Sigmoid colon (tissue), 7 donors: ENCODE results near the gene TECPR2. TPM values are rescaled to one million over a fixed set of nuclear protein-coding genes. Genes with fewer than 3 reads are reported as not detected.

Experiments used
- DNase-seq: peaks from one replicate; pipeline ENCODE4 v3.0.0-alpha.2; 2019
- H3K27ac ChIP-seq, 4 donors: fragments of 200-600 bp; sonication (generic); one replicate each; pipeline ENCODE4 v1.5.1; 2016 to 2019; ENCODE audit warnings: mild to moderate bottlenecking in 1 of 4
- H3K27me3 ChIP-seq, 3 donors: fragments of 200-600 bp; sonication (generic); one replicate each; pipeline ENCODE4 v1.5.1; 2019; ENCODE audit warnings: mild to moderate bottlenecking in 1 of 3
- H3K36me3 ChIP-seq, 4 donors: fragments of 200-600 bp; sonication (generic); one replicate each; pipeline ENCODE4 v1.5.1; 2016 to 2019
- H3K4me1 ChIP-seq, 4 donors: fragments of 200-600 bp; sonication (generic); one replicate each; pipeline ENCODE4 v1.5.1; 2017 to 2019
- H3K4me3 ChIP-seq, 4 donors: fragments of 200-600 bp; sonication (generic); one replicate each; pipeline ENCODE4 v1.5.1; 2017 to 2019; ENCODE audit warnings: mild to moderate bottlenecking in 2 of 4, moderate library complexity in 1 of 4
- H3K9me3 ChIP-seq, 4 donors: fragments of 200-600 bp in 3 of 4; sonication (generic) in 3 of 4; one replicate each; pipeline versions ENCODE4 v1.5.1 to v1.6.1; 2013 to 2019
- EP300 ChIP-seq, 4 donors: sonication (generic); formaldehyde crosslinking; IDR thresholded peaks; one replicate each; pipeline ENCODE4 v1.6.1; 2017; ENCODE audit warnings: antibody characterized with exemption in 4 of 4
- POLR2A ChIP-seq, 2 donors: fragments of 450-650 bp; IDR thresholded peaks; one replicate each; pipeline ENCODE4 v1.6.1; 2016; ENCODE audit warnings: antibody characterized with exemption in 2 of 2, mild to moderate bottlenecking in 2 of 2, moderate library complexity in 2 of 2
- POLR2AphosphoS5 ChIP-seq, 4 donors: sonication (generic); formaldehyde crosslinking; IDR thresholded peaks; one replicate each; pipeline ENCODE4 v1.6.1; 2017; ENCODE audit warnings: antibody characterized with exemption in 4 of 4
- WGBS, 2 donors: extraction: QIAGEN DNeasy Blood & Tissue Kit; methylation state at CpG; one replicate each; pipeline ENCODE4 v1.1.7; 2013; 5-methylcytosine and 5-hydroxymethylcytosine counted together
- intact Hi-C: fragments of 100-400 bp; cut with DNase I; formaldehyde crosslinking; loops from one replicate; pipeline ENCODE4 v1.15.1; 2023
- polyA plus RNA-seq, 3 donors: library from polyadenylated mRNA; stranded (reverse); fragments of 200-250 nt; gene quantifications; one replicate each; pipeline ENCODE4 v1.2.3, GENCODE V29; 2013
- total RNA-seq, 4 donors: library from RNA; depleted of rRNA; stranded (reverse); fragments of >200 nt; gene quantifications; one replicate each; pipeline ENCODE4 v1.1.0, GENCODE V29; 2016
- TF ChIP-seq, protein P1 (sequence below), 4 experiments: fragments of 450-650 bp in 3 of 4; fragments of 200-600 bp in 1 of 4; IDR thresholded peaks; one replicate each; pipeline ENCODE4 v1.5.1; 2016 to 2019; ENCODE audit warnings: antibody characterized with exemption in 4 of 4, mild to moderate bottlenecking in 3 of 4, moderate library complexity in 2 of 4
- donor health status: healthy with polysubstance abuse.
- donor health status: Bipolar disorder and iron deficiency.
- donor health status: healthy.

Gene TECPR2
- total and polyA plus RNA-seq, 7 donors, result 2.1 to 51.0 (median 15.3) TPM

DNA sequence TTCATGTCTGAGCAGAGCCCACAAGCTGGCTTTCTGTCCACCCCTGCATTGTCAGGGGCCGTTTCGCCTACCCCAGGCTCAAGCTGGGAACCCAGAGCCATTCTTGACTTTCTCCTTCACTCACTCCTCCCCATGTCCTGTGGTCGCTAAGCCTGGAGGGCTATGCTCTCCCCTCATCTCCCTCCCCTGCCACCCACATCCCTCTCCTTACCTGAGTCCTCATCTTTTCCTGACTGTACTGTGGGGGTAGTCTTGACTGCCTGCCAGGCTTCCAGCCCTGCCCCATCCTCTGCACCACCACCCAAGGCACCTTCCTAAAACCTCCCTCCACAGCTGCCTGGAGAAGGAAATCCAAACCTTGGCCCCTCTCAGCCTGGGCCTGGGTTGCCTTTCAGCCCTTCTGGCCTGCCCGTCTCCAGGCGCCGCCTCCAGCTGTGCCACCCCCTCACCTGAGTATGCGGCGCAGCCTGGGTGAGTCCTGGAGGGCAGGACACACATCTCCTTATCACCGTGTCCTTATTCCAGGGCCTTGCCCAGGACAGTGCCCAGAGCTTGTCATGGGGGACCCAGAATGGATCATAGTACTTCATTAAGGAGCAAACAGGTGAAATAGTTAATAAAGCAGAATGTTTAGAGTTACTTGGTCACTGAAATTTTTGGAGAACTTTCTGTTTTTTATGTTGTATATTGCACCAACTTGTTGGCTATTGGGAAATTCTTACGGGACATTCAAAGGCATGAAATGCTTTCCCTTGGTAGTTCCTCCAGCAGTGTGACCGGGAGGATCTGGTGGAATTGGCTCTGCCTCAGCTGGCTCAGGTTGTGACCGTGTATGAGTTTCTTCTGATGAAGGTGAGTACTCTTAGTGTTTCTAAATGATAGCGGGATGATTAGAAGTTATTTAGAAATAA is 28.7 kb upstream of the TECPR2 start:
- no peak for DNase-seq
- Histone ChIP-seq H3K27me3 (no peaks in the 10 kb centered on the region), H3K9me3 (no peaks in the 10 kb centered on the region), H3K36me3 (peaks cover 0 to 72% (median 8%) of the 10 kb centered on the region in 4 donors), H3K4me3 (no peak overlapping the region), H3K27ac (no peak overlapping the region), H3K4me1 (no peaks in the 10 kb centered on the region)
- TF ChIP-seq, protein P1, sequence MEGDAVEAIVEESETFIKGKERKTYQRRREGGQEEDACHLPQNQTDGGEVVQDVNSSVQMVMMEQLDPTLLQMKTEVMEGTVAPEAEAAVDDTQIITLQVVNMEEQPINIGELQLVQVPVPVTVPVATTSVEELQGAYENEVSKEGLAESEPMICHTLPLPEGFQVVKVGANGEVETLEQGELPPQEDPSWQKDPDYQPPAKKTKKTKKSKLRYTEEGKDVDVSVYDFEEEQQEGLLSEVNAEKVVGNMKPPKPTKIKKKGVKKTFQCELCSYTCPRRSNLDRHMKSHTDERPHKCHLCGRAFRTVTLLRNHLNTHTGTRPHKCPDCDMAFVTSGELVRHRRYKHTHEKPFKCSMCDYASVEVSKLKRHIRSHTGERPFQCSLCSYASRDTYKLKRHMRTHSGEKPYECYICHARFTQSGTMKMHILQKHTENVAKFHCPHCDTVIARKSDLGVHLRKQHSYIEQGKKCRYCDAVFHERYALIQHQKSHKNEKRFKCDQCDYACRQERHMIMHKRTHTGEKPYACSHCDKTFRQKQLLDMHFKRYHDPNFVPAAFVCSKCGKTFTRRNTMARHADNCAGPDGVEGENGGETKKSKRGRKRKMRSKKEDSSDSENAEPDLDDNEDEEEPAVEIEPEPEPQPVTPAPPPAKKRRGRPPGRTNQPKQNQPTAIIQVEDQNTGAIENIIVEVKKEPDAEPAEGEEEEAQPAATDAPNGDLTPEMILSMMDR (IDR thresholded peaks at IDR 0.05), result no peak
- no peak for TF ChIP-seq POLR2AphosphoS5 (IDR thresholded peaks at IDR 0.05)
- no peak for TF ChIP-seq POLR2A (IDR thresholded peaks at IDR 0.05)
- TF ChIP-seq EP300 (IDR thresholded peaks at IDR 0.05), result no peak
- intact Hi-C loops, result no loop called here
- WGBS, 2 donors, result 96 to 97% methylated on average over 13 of the region's 13 CpGs

DNA sequence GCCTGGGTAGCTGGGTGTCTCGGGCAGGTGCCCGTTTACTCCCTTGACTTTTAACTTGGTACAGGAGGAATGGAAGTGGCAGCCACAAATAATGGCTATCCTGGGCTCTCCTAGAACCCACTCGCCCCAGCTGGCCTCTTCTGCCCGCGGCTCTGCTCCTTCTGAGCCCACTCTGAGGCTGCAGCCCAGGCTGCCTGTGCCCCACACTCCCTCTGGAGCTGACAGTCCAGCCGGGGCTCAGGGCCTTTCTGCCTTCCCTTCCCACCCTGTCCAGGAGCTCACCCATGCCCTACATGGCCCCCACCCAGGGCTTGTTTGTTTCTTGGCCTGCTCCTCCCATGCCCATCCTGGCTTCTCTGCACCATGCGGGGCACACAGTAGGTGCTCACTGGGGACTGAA is 27.6 kb upstream of the TECPR2 start:
- Histone ChIP-seq H3K36me3 (peaks cover 0 to 80% (median 8%) of the 10 kb centered on the region in 4 donors), H3K27me3 (no peaks in the 10 kb centered on the region), H3K4me1 (no peaks in the 10 kb centered on the region), H3K4me3 (no peak overlapping the region), H3K9me3 (no peaks in the 10 kb centered on the region), H3K27ac (no peak overlapping the region)
- no peak for DNase-seq
- TF ChIP-seq POLR2AphosphoS5 (IDR thresholded peaks at IDR 0.05) (no peak), POLR2A (IDR thresholded peaks at IDR 0.05) (no peak), EP300 (IDR thresholded peaks at IDR 0.05) (no peak)
- TF ChIP-seq, protein P1 (IDR thresholded peaks at IDR 0.05), result no peak
- intact Hi-C loops, result no loop called here
- 94 to 95% methylated on average over 7 of the region's 7 CpGs for WGBS, 2 donors

DNA sequence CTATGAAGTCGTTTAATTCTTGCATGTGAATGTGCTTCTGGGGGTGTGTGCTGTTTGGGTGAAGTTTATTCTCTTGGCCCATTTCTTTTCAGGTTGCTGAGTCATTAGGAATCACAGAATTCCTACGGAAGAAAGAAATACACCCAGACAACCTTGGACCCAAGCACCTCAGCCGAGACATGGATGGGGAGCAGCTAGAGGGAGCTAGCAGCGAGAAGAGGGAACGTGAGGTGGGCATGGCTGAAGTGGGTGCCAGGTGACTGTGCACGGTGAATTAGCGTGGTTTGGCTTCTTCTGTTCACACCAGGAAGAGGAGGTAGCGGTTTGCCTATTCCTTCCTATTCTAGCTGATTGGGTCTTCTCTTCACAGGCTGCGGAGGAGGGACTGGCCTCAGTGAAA is 24.0 kb upstream of the TECPR2 start:
- Histone ChIP-seq H3K27me3 (no peaks in the 10 kb centered on the region), H3K36me3 (peaks cover 0 to 91% (median 13%) of the 10 kb centered on the region in 4 donors), H3K4me1 (no peaks in the 10 kb centered on the region), H3K4me3 (no peak overlapping the region), H3K27ac (no peak overlapping the region), H3K9me3 (no peaks in the 10 kb centered on the region)
- intact Hi-C loops, result no loop called here
- WGBS, 2 donors, result 94 to 95% methylated on average over 9 of the region's 9 CpGs
- no peak for DNase-seq
- TF ChIP-seq POLR2A (IDR thresholded peaks at IDR 0.05) (no peak), EP300 (IDR thresholded peaks at IDR 0.05) (no peak), POLR2AphosphoS5 (IDR thresholded peaks at IDR 0.05) (no peak)
- TF ChIP-seq, protein P1 (IDR thresholded peaks at IDR 0.05), result no peak

DNA sequence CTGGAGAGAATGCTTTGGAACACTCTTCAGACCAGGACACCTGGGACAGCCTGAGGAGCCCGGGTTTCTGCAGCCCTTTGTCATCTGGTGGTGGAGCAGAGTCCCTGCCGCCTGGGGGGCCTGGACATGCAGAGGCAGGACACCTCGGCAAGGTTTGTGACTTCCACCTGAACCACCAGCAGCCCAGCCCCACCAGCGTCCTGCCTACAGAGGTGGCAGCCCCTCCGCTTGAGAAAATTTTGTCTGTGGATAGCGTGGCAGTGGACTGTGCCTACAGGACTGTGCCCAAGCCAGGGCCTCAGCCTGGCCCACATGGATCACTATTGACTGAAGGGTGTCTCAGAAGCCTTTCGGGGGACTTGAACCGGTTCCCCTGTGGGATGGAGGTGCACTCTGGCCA is 21.2 kb upstream of the TECPR2 start:
- no peak for DNase-seq
- Histone ChIP-seq H3K4me3 (no peak overlapping the region), H3K9me3 (no peaks in the 10 kb centered on the region), H3K36me3 (peaks cover 11 to 93% (median 34%) of the 10 kb centered on the region in 4 donors), H3K27ac (no peak overlapping the region), H3K4me1 (no peaks in the 10 kb centered on the region), H3K27me3 (no peaks in the 10 kb centered on the region)
- intact Hi-C loops, result no loop called here
- 90 to 92% methylated on average over 8 of the region's 8 CpGs for WGBS, 2 donors
- TF ChIP-seq POLR2AphosphoS5 (IDR thresholded peaks at IDR 0.05), result no peak
- TF ChIP-seq, protein P1 (IDR thresholded peaks at IDR 0.05), result no peak
- no peak for TF ChIP-seq EP300 (IDR thresholded peaks at IDR 0.05)
